B cell (primary cell): ENCODE data around the gene TBC1D10A.

Experiments used
- EZH2 ChIP-seq: IDR thresholded peaks from 2 replicates; pipeline ENCODE4 v1.6.1; 2012; ENCODE audit warnings: borderline replicate concordance, low read depth, mild to moderate bottlenecking, moderate library complexity, low read length; ENCODE audit not compliant: insufficient read depth, poor library complexity, severe bottlenecking
- TF ChIP-seq, protein P1 (sequence below): fragments of 200-600 bp; IDR thresholded peaks from one replicate; pipeline ENCODE4 v1.8.0; 2022; ENCODE audit warnings: antibody characterized with exemption, mild to moderate bottlenecking

DNA sequence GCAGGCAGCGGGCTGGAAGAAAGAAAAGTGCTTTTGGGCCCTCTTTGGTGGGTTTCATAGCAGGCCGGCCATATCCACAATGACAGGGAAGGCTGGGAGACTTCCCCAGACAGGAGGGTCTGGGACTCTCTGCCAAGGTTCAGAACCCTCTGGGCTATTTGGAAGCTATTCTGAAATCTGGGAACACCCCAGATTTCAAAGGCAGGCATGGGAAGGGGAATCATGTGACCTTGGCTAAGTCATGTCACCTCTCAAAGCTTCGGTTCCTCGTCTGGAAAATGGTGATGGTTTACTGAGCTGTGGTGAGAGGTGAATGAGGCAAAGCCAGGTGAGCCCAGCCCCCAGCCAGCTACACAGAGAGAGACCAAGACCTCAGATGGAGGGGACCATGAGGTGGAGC lies 42.1 kb downstream of the TBC1D10A start:
- TF ChIP-seq, protein P1, sequence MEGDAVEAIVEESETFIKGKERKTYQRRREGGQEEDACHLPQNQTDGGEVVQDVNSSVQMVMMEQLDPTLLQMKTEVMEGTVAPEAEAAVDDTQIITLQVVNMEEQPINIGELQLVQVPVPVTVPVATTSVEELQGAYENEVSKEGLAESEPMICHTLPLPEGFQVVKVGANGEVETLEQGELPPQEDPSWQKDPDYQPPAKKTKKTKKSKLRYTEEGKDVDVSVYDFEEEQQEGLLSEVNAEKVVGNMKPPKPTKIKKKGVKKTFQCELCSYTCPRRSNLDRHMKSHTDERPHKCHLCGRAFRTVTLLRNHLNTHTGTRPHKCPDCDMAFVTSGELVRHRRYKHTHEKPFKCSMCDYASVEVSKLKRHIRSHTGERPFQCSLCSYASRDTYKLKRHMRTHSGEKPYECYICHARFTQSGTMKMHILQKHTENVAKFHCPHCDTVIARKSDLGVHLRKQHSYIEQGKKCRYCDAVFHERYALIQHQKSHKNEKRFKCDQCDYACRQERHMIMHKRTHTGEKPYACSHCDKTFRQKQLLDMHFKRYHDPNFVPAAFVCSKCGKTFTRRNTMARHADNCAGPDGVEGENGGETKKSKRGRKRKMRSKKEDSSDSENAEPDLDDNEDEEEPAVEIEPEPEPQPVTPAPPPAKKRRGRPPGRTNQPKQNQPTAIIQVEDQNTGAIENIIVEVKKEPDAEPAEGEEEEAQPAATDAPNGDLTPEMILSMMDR = no peak
- no peak for TF ChIP-seq EZH2
